RPMI8226 (cell line): ENCODE measurements around the gene TMEM119.
A peak's percentile ranks its signal among the peaks of the same experiment; 100 is the strongest.
"Not testable (repeated sequence)": the region's sequence is repeated elsewhere in the genome, so short reads cannot be mapped to it uniquely, and the experiment has no call there.

Source experiments
- DNase-seq: peaks from one replicate; pipeline ENCODE4 v3.0.0-alpha.2; 2015

The TMEM119 gene

DNA sequence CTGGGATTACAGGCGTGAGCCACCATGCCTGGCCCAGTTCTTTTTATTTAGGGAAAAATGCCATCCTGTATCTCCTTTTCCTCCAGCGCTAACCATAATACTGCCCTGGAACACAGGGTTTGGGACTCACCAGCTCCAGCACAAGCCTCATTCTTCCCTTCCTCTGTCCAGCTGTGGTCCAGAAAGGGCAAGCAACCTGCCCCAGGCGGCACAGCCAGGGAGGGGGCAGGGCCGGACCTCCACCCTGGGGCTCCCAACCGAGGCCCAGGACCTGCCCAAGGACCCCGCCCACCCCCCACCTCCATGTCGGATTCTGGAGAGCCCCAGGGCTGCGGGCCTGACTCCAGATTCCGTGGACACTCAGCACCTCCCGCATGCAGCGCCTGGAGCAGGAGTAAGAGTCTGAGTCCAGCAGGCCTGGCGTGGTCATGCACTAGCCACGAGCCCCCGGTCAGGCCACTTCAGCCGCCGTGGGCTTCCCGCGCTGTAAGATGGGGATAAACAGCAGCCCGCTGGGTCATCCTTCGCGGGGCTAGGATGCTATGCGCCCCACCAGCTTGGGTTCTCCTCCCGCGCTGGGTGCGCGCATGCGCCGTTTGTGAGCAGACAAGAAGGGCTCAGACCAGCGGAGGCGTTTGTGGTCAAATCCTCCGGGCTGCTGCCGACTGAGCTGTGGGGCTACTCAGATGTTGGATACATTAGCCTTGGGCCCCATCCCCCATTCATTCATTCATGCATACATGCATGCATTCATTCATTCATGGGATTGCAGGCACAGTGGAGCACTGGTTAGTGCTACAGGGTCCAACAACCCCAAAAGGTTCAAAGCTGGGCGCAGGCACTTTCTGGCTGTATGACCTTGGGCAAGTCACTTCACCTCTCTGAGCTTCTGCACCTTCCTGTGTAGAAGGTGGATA, 16.3 kb downstream of the TMEM119 start:
- DNase-seq: no peak

- no peak for DNase-seq
These were observed 17.4 kb downstream of the TMEM119 start for GRCh38 chr12:108580531-108580930.

- DNase-seq: no peak
These were observed 19.1 kb downstream of the TMEM119 start for GRCh38 chr12:108578813-108579212.

DNA sequence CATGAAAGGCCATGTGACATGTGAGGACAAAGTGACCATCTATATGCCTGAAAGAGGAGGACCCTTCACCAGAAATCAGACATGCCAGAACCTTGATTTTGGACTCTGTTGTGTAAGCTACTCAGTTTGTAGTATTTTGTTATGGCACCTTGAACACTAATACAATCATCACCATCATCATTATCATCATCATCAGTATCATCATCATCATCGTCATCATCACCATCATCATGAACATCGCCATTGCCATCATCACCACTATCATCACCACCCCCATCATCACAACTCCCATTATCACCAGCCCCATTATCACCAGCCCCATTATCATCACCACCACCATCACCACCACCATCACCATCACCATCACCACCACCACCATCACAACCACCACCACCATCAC, 19.6 kb downstream of the TMEM119 start:
- no peak for DNase-seq

GRCh38 chr12:108577458-108577857, 20.4 kb downstream of the TMEM119 start:
- DNase-seq: no peak

DNA sequence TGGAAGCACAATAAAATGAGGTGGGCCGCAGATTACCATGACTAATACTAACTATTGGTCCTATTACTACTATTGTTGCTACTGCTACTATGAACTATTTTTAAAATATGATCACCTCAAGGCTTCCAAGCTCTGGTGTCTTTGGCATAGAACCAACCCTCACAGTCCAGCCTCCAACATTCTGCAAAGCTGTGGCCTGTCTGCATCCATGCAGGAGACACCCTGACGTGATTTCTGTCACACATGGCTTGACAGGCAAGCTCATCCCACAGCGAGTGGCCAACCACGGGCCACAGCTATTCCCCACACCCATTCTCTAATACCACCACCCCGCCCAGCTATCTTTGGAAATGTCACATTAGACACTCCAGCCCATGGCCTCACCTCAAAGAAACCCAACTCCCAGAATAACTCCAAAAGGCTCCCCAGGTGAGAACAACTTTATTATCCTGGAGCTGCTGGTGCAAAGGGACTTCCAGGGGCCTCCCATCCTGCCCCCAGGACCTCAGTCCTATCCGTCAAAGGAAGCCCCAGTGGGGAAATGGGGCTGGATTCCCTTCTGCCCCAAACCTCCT, 21.1 kb downstream of the TMEM119 start:
- DNase-seq: no peak

DNA sequence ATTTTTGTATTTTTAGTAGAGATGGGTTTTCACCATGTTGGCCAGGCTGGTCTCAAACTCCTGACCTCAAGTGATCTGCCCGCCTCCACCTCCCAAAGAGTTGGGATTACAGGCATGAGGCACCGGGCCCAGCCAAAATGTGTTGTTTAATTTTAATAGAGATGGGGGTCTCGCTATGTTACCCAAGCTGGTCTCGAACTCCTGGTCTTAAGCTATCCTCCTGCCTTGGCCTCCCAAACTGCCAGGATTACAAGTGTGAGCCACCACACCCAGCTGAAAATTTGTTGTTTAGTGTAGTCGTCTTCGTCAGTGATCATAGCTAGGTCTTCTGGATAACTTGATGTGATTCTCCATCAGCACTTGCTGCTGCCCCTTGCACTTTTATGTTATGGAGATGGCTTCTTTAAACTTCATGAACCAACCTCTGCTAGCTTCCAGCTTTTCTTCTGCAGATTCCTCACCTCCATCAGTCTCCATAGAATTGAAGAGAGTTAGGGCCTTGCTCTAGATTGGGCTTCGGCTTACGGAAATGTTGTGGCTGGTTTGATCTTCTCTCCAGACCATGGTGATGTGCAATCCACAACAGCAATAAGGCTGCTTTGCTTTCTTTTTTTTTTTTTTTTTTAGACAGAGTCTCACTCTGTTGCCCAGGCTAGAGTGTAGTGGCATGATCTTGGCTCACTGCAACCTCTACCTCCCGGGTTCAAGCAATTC, 22.5 kb downstream of the TMEM119 start:
- DNase-seq: no peak

- not testable (repeated sequence) for DNase-seq
These were observed 23.6 kb downstream of the TMEM119 start for GRCh38 chr12:108574276-108574675.

- DNase-seq: no peak
These were observed 24.6 kb downstream of the TMEM119 start for GRCh38 chr12:108573317-108573716.

DNA sequence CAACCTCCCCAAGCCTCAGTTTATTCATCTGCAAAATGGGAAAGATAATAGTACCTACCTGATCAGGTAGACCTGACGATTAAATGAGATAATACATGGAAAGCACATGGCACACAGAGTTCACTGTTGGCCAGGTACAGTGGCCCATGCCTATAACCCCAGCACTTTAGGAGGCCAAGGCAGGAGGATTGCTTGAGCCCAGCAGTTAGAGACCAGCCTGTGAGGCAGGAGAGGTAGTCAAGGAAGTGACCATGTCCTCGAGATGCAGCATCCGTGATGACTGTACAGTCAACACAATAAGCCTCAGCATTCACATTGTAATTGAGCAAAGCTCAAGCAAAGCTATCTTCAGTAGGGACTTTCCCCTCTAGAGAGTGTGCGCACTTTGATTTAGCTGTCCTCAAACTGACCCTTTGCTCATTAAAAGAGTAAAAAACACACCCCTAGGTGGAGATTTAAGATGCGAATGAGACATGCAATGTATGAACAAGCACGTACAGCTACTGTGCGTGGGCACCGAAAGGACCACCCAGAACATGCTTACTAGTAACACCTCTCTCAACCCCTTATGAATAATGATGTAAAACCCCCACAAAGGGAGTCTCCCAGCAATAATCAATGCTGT, 25.6 kb downstream of the TMEM119 start:
- DNase-seq: no peak

DNA sequence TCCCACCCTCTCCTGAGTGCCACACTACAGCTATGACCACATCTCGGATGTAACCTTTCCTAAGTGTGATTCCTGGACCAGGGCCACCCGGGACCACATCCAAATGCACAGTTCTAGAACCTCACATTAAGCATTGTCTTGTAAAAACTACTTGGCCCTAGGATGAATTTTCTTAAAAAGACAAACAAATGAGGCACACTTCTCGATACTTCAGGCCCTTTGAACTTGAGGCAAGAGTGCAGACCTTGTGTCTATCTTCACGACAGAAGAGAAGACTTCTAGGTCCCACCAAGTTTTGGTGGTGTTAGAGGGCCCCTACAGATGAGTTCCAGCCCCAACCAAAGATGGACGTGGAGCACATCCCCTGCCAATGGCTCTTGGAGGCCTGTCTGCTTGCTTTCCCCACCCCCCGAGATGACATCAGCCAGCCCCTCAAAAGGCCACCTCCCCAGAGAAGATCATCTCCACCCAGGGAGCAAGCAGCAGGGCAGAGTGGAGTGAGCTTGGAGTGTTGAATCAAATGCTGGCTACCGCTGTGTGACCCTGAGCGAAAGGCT, 26.2 kb downstream of the TMEM119 start:
- DNase-seq: no peak

DNA sequence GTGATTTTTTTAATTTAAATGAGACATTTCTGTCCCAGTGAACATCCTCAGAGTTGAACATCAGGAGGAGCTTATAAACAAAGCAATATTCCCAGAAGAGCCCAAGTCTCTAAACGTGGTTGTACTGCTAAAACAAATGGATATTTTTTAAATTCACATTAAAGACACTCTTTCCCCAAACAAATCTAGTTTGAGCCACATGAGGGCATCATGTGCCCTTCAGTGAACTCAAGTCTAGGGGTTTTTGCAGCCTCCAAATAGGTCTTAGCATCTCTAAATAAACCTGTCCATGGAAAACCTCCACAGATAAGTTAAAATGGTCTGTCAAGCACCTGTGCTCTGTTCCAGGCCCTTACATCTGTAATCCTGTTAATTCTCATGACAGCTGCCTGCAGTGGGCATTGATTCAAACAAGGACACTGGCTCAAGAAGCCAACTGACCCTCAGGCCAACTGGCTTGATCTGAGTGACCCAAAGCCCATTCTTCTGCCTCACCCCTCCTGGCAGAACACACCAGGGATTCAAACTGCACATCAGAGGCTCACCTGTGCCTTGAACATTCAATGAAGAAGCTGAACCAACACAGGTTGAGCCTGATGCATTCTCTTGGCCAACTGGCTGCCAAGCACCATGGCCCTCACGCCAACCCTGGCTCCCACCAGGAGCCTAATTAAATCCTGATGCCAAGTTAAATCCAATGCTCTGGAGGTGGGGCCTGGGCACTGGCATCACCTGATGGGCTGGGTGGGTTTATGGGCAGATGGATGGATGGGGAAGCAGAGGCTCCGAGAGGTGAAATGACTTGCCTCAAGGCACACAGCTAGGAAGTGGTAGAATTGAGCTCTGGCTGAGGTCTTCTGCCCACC, 26.9 kb downstream of the TMEM119 start:
- DNase-seq: peak; percentile 36

DNA sequence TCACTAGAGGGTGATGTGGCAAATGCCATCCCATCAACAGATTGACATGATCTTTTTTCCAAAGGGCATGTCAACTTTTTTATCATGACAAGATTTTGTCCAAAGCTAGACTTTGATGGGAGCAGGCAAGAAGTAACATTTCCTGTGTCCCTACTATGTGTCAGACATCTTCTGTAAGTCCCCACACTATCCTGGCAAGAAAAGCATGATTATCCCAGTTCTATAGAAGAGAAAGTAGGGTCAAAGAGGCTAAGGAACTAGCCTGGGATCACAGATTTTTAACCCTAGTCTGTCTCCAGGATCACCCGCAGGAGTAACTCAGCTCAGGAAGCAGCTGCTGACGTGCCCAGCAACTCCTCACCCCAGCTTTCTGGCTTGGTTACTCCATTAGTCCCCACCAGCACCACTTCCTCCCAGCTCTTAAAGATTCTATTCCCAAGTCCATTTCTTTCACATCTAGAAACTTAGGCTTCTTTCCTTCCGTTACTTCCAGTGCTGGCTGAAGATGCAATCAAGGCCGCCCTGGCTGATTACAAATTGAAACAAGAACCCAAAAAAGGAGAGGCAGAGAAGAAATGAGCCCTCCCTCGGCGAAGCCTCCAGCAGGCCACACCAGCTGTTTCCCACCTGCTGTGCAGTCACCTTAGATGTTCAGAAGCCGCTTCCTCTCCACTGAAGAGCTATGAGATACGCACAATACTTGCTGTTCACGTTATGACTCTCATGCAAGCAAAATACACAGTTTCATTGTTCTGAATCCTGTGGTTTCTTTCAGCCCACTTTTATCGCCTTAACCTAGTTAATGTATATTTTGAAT, 29.3 kb downstream of the TMEM119 start:
- peak; percentile 74 for DNase-seq

- DNase-seq: peak; percentile 61
These were observed 30.2 kb downstream of the TMEM119 start for GRCh38 chr12:108567406-108568337.

GRCh38 chr12:108566452-108566851, 31.4 kb downstream of the TMEM119 start:
- DNase-seq: no peak

- peak; percentile 97 for DNase-seq
These were observed 31.9 kb downstream of the TMEM119 start for GRCh38 chr12:108565976-108566375.

DNA sequence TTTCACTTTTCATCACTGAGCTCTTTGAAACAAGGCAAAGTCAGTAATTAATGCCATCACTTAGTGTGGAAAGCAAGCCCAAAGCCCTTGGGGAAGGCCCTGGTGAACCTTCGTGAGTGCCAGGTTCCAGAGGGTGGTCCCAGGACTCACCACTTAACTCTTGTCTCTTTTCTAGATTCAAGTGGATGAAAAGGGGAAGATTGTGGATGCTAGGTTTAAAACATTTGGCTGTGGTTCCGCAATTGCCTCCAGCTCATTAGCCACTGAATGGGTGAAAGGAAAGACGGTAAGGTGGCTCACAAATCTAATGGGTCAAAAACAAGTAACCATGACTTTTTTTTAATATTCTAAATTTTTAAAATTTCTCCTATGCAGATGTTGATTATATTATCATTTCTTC, 32.7 kb downstream of the TMEM119 start:
- DNase-seq: no peak

DNA sequence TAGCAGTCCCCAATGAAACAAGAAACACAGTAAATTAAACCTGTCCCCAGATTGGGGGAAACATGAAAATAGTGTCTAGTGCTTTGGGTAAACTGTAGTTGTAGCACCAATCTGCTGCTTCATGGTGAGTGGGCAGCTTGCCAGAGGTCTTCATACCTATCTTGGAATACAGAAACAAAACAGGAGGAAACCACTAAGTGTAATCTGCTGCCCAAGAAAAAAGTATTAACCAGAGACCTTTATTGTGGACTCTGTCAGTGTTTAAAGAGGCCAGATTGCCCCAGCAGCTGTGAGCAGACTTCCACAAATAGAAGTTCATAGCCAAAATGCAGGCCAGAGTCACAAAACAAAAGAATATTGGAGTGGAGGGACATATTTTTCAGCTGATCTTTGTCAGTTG, 33.2 kb downstream of the TMEM119 start:
- DNase-seq: peak; percentile 79

DNA sequence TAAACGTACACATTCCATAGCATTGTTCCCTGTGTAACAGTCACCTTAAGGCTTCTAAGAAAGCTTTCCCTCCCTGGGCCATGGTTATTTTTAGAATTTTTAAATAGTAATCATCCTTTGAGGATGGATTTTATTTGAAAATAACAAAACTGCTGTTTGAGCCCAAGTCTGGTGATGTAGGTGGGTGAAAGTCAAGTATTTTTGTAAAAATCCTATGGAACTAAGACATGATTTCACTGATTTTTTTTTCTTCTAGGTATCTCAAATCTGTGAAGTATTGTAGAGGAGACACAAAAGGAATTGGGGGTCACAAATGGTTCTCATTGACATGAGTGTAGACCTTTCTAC, 34.1 kb downstream of the TMEM119 start:
- no peak for DNase-seq
